NCI-H2227 (cell line): ENCODE data around the gene TTLL12.
"Not testable (repeated sequence)": the region's sequence is repeated elsewhere in the genome, so short reads cannot be mapped to it uniquely, and the experiment has no call there.

Source experiments
- DNase-seq: peaks from one replicate; lab custom pipeline; 2025; ENCODE audit not compliant: unreplicated experiment; lab: John Stamatoyannopoulos, UW

TTLL12 gene

DNA sequence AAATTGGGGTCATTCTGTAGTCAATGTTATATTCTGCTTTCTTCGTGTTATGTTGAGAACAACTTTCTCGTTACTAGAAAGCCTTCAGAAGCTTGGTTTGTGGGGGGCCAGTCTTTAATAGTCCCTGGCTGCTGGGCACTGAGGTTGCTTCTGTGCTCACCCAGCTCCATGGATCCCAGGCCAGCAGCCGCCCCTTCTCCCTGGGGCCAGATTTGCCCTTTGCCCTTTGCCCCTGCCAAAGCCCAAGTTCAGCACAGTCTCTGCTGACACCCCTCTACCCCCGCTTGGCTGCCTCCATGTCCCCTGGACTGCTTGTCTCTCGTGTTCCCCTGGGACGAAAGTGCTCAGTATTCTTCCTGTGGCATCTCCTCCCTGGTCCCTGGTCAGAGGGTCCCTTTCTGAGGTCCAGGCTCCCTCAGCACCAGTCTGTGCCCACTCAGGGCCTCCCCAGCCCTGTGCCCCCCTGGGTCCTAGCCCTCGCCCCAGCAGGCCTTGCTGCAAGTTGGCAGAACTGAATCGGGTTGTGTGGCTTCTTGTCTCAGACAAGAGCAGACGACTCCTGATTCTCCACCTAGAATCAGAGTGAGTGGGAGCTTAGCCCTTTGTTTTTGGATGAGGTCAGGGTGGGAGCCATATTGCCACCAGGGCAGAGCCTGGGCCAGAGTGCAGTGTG is 28.9 kb downstream of the TTLL12 start:
- DNase-seq = no peak

GRCh38 chr22:43156413-43156812 is 30.5 kb downstream of the TTLL12 start:
- no peak for DNase-seq

DNA sequence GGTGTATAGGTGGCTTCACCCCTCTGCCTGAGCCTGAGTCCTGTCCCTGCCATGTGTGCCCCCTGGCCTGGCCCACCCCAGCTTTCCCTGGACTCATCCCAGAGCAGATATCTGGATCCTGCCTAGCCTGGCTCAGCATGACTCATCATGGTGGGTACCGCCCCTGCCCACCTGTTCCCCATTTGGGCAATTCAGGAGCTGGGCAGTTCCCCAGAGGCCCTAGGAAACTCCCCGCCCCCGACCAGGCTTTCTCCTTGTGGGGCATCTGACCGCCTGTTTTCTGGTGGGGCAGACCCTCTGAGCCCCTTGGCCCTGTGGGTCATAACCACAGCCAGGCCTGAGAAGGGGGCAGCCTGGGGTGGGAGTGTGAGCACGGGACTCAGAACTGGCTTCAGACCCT is 31.1 kb downstream of the TTLL12 start:
- DNase-seq = no peak

DNA sequence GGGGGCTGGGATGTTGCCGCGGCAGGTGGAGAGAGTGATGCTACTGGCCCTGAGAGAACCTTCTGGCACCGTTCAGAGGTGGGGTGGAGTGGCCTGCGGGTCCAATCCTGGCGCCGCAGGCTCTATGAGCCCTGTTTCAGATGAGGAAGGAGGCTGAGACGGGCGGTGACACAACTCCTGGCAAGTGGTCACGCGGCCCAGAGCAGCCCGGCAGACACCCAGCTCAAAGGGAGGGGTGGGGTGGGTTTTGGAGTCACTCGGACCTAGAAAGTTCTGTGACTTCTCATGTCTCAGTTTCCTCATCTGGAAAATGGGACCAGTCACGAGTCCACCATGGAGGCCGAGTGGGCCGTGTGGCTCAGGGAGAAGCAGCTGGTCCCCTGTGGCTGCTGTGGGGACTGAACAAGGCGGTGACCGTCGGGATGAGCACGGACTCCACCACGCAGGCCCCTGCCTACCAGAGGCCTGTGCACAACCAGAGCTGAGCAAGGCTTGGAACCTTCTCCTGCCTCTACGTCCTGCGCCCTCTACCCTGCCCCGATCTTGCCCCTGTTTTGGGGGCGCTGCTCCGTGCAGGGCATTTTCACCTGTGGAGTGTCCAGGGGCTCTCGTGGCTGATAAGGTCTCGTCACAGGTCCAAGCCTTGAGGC is 31.9 kb downstream of the TTLL12 start:
- no peak for DNase-seq

DNA sequence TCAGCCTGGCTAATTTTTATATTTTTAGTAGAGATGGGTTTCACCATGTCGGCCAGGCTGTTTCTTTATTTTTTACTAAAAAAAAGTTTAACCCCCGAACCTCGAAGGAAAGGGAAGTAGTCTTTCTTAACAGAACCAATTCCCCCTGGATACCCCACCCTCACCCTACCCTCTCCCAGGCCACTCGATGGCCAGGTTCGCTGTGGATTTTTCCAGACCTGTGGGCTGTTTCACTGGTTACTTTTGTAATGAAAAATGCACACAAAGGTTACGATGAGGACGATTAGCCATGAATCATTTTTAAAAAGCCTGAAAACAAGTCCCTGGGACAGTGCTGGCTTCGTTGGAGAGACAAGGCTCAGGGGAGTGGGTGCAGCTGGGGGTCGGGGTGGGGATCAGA is 33.0 kb downstream of the TTLL12 start:
- no peak for DNase-seq

DNA sequence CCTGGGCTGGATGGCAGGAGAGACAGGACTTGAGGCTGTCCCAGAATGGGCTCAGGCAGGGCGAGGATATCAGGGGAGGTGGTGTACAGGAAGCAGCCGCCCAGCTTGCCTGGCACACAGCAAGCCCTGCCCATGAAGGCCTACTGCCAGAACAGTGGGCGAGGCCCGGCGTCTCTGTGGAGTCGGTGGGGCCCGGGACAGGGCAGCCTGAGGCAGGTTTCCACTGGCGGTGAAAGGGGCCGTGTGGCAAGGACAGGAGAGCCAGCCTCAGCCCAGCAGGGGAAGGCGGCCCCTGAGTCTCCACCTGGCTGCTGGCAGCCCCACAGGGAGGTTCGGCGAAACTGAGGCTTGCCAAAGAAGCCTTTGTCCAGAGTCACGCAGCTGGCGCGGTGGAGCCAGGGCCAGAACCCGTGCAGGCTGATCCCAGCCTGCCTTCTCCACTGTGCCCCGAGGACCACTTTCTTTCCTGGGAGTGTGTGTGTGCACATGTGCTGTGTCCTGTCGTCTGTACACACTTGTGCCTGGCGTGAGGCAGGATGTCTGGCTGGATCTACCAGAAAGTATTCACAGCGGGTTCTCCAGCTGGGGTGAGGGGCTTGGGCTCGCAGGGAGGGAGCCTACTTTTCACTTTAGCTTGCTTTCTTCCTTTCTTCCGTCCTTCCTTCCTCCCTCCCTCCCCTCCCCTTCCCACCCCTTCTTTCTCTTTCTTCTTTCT is 34.4 kb downstream of the TTLL12 start:
- DNase-seq = no peak

DNA sequence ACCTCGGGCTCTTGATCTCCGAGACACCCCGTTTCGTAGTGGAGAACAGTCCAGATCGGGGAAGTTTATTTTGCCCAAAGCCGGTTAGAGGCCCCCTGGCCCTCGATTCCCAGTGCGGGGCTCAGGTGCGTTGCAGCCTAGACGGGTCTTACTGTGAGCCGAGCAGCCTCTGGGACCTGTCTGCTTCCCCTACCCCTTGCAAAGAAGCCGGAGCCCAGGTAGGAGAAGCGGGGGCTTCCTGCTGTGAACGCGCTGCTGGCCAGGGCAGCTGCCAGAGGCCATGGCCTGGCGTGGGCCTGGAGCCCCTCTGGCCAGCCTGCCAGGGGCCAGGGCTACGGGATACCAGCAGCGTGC is 35.0 kb downstream of the TTLL12 start:
- no peak for DNase-seq

GRCh38 chr22:43151251-43152002 is 35.5 kb downstream of the TTLL12 start, which contains the start of gene TSPO:
Gene TSPO (plus strand): TSS chr22:43151559. CDS start chr22:43159239, 7,680 bp downstream.
- peak; percentile 26 for DNase-seq

DNA sequence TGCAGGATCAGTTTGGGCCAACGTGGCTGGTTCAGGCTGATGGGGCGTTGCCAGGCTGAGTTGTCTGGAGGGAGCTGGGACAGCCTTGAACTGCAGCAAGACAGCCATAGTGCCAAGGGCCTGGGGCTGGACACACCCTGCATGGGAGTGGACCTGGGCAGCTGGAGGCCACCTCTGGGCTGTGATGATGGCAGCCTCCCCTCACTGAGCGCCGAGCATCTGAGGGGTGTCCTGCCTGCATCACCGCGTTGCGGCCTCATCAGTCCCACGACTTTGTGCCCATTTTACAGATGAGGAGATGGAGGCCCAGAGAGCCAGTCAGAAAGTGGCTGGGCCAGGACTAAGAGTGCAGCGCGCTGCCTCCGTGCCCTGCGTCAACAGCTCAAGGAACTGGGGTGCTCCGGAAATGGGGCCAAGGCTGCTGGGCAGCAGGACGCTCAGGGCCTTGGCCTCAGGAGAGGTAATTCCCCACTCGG is 36.2 kb downstream of the TTLL12 start:
- no peak for DNase-seq

DNA sequence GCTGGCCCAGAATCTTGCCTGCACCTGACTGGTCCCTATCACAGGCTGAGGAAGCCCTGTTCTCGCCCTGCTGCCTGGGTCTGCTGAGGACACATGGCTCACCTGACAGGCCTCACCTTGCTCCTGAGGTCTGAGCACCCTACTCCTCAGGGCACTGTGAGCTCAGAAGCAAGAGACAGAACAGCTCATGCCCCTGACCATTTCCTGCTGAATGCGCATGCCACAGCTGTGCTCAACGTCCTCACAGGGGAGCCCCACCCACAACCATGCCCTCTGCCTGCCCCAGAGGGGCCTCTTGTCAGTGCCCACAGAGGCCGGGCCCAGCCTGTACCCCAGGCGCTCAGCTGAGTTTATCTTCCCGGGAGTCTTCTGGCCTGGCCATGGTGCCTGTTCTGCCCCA is 38.4 kb downstream of the TTLL12 start:
- no peak for DNase-seq

- no peak for DNase-seq
Measured at GRCh38 chr22:43147821-43148220, 39.1 kb downstream of the TTLL12 start.

GRCh38 chr22:43146332-43146731 is 40.6 kb downstream of the TTLL12 start:
- not testable (repeated sequence) for DNase-seq

GRCh38 chr22:43145371-43145770 is 41.6 kb downstream of the TTLL12 start:
- DNase-seq = not testable (repeated sequence)

GRCh38 chr22:43144949-43145348 is 42.0 kb downstream of the TTLL12 start:
- no peak for DNase-seq

DNA sequence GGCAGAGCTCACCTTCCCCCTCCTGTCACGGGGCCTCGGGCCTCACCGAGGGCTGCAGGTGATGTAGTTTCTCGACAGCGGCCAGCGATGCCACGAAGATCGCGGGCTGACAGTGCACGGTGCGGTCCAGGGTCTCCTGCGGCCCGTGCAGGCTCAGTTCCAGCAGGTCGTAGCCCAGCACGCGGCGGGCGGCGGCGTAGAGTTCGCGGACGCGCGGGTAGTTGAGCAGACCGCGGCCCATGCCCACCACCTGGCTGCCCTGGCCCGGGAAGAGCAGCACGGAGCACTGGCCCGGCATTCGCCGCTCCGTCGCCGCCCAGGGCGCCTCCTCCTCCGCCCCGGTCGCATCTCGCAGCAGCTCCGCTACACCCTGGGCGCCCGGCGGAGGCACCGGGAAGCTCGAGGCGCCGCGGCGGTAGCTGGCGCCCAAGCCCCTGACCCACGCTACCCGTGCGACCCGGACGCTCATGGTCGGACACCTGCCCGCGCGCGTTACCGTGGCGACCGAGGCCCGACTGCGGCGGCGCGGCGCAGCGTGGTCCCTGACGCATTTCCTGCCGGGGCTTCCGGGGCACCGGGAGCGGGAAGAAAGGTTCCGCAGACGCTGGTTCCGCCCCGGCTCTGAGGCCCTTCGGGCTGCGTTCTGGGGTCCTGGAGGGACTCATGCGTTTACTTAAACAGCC is 43.9 kb downstream of the TTLL12 start, which contains the start of gene MCAT:
MCAT (minus strand) TSS at position 519 of the 683 bp plus-strand sequence; CDS start at position 469, 50 bp downstream.
- DNase-seq = peak; percentile 87

DNA sequence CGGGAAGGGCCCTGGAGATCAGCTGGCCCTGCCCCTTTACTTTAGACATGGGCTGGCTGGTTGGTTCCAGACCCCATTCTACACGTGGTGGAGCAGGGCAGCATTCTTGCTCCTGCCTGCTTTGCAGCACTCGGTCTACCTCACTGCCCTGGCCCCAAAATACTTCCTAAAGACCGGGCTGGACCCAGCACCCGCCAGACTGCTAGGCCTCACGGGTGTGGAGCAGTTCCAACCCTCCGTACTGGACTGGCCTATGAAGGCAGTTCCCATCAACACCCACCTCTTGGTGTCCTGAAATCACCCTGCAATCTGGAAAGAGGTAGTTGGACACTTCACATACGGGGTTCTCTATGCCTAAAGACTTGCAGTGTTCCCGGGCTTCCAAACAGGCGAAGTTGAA is 50.1 kb downstream of the TTLL12 start:
- no peak for DNase-seq

GRCh38 chr22:43136255-43136654 is 50.7 kb downstream of the TTLL12 start:
- peak; percentile 16 for DNase-seq

- DNase-seq = no peak
Measured at GRCh38 chr22:43135565-43135964, 51.4 kb downstream of the TTLL12 start.

DNA sequence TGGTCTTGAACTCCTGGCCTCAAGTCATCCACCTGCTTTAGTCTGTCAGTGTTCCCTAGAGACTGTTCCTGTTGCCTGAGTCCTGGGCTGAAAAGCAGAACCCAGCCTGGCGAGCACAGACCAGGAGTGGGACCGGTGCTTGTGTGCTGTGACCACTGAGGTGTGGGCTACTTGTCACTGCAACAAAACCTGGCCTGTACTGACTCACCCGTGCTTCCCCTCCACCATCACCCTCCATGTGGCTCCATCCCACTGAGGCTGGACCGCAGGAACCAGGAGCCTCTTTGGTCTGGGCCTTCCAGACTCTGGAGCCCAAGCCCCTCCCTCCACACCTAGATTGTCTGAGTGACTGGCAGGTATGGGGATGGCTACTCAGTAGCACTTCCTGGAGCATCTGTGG is 52.4 kb downstream of the TTLL12 start:
- no peak for DNase-seq

GRCh38 chr22:43133401-43133800 is 53.5 kb downstream of the TTLL12 start:
- DNase-seq = no peak
